Cardiac muscle cell (in vitro differentiated cells and primary cell): ENCODE measurements around the gene RAB30. TPM values are rescaled to one million over a fixed set of nuclear protein-coding genes. Genes with fewer than 3 reads are reported as not detected.
A peak's percentile ranks its signal among the peaks of the same experiment; 100 is the strongest.

Source experiments
- DNase-seq, 2 donors: peaks; one replicate each; pipeline versions ENCODE4 v3.0.0 to v3.0.0-alpha.2; 2010 to 2017; ENCODE audit warnings: low read depth in 1 of 2, low spot score in 1 of 2
- H3K27ac ChIP-seq: fragments of 200-600 bp; sonication (generic); 2 replicates; pipeline ENCODE4 v1.5.1; 2016
- H3K27me3 ChIP-seq: fragments of 200-600 bp; sonication (generic); 2 replicates; pipeline ENCODE4 v1.6.0; 2016; ENCODE audit warnings: control low read depth
- H3K36me3 ChIP-seq: fragments of 200-600 bp; sonication (generic); 2 replicates; pipeline ENCODE4 v1.5.1; 2016; ENCODE audit warnings: control low read depth
- H3K4me1 ChIP-seq: fragments of 200-600 bp; sonication (generic); 2 replicates; pipeline ENCODE4 v1.8.1; 2017; ENCODE audit warnings: low read depth, mild to moderate bottlenecking, mixed run types
- H3K4me3 ChIP-seq: fragments of 200-600 bp; sonication (generic); 2 replicates; pipeline ENCODE4 v1.5.1; 2016; ENCODE audit warnings: mild to moderate bottlenecking
- H3K9me3 ChIP-seq: fragments of 200-600 bp; sonication (generic); 2 replicates; pipeline ENCODE4 v1.5.1; 2017; ENCODE audit warnings: low read depth, mild to moderate bottlenecking, control low read depth
- polyA plus RNA-seq: library from polyadenylated mRNA; unstranded; fragments of >200 nt; fragmentation: Nextera tagmentation; extraction: Ambion mirVana; gene quantifications from 2 replicates; pipeline ENCODE4 v1.2.1, GENCODE V29; 2016
- total RNA-seq: library from RNA; depleted of rRNA; stranded (reverse); fragments of >200 nt; gene quantifications from 2 replicates; pipeline ENCODE4 v1.2.3, GENCODE V29; 2016
- TF ChIP-seq, protein P1 (sequence below): IDR thresholded peaks from 2 replicates; pipeline ENCODE4 v1.5.1; 2012; ENCODE audit warnings: low read depth, mild to moderate bottlenecking, low read length

The RAB30 gene
- total and polyA plus RNA-seq, 2 experiments from 2014 or later: 4.3 to 9.8 TPM

DNA sequence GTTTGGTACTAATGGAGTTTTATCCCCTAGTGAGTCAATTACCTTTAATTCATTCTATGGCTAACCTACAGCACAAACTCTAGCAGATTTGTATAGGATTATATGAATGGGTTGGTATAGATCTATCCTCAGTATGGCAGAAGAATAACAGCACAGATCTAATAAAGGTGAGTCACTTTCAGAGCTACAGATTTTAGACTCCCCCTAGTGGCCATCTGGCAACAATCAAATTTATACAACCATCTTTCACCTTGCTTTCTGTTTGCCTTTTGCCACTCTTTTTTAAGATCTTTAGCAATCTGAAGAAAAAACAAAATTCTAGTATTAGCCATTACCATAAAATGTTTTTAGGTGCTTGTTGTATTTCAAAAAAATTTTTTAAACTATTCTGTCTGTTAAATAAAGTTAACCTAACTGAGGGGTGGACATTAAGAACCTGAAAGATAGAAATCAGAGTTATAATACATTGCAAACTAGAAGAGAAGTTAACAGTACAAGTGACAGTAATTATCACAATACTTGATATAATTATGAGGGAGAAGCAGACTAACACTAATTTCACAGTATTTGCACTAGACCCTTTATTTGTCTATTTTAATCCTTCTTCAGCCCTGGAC, 144.3 kb downstream of the RAB30 start:
- H3K27ac ChIP-seq: no peak overlapping the region
- no peaks in the 10 kb centered on the region for H3K36me3 ChIP-seq
- no peak overlapping the region for H3K4me3 ChIP-seq
- no peaks in the 10 kb centered on the region for H3K27me3 ChIP-seq
- peak; percentile 65 to 66 for DNase-seq
- TF ChIP-seq, protein P1, sequence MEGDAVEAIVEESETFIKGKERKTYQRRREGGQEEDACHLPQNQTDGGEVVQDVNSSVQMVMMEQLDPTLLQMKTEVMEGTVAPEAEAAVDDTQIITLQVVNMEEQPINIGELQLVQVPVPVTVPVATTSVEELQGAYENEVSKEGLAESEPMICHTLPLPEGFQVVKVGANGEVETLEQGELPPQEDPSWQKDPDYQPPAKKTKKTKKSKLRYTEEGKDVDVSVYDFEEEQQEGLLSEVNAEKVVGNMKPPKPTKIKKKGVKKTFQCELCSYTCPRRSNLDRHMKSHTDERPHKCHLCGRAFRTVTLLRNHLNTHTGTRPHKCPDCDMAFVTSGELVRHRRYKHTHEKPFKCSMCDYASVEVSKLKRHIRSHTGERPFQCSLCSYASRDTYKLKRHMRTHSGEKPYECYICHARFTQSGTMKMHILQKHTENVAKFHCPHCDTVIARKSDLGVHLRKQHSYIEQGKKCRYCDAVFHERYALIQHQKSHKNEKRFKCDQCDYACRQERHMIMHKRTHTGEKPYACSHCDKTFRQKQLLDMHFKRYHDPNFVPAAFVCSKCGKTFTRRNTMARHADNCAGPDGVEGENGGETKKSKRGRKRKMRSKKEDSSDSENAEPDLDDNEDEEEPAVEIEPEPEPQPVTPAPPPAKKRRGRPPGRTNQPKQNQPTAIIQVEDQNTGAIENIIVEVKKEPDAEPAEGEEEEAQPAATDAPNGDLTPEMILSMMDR: peak; percentile 75
- H3K9me3 ChIP-seq: no peaks in the 10 kb centered on the region
- no peaks in the 10 kb centered on the region for H3K4me1 ChIP-seq

DNA sequence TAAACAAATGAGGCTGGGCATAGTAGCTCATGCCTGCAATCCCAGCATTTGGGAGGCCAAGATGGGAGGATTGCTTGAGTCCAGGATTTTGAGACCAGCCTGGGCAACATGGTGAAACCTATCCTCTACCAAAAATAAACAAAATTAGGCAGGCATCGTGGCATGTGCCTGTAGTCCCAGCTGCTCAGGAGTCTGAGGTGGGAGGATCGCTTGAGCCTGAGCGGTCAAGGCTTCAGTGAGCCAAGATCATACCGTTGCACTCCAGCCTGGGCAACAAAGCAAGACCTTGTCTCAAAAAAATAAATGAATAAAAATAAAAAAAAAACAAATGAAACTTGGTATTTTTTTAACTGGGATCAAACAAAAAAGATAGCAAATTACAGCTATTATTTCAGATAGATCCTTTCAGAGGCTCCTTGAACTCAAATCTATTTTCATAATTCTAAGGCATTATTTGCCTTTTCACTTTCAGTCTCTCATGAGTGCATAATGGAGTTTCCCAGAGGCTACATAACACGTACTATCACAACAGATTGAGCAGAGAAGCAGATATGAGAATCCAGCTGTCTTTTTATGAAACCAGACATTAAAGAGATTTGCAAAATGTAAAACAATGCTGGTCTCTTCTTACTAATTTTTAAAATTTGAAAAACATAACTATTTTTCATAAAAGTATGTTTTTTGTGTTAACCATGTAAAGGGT, 147.0 kb downstream of the RAB30 start:
- Histone ChIP-seq H3K36me3 (no peaks in the 10 kb centered on the region), H3K4me3 (no peak overlapping the region), H3K27me3 (no peaks in the 10 kb centered on the region), H3K27ac (no peak overlapping the region), H3K9me3 (no peaks in the 10 kb centered on the region), H3K4me1 (no peaks in the 10 kb centered on the region)
- TF ChIP-seq, protein P1: no peak
- no peak for DNase-seq

Other genes with a start within 250 kb of the RAB30 start
- gene PRCP, start 171.5 kb downstream of the RAB30 start, total RNA-seq: 58.7 and 61.1 TPM in 2 replicates
- gene PRCP, start 171.5 kb downstream of the RAB30 start, polyA plus RNA-seq: 106 and 130 TPM in 2 replicates
- 2.3 and 4.0 TPM in 2 replicates for gene DDIAS, start 170.2 kb downstream of the RAB30 start, total RNA-seq
- gene DDIAS, start 170.2 kb downstream of the RAB30 start, polyA plus RNA-seq: 4.8 and 6.2 TPM in 2 replicates
- gene PCF11, start 85.2 kb upstream of the RAB30 start, total RNA-seq: 77.2 and 204 TPM in 2 replicates
- gene PCF11, start 85.2 kb upstream of the RAB30 start, polyA plus RNA-seq: 14.5 and 19.9 TPM in 2 replicates
- 8.1 and 8.6 TPM in 2 replicates for gene ANKRD42, start 121.8 kb upstream of the RAB30 start, total RNA-seq
- 6.8 and 8.3 TPM in 2 replicates for gene ANKRD42, start 121.8 kb upstream of the RAB30 start, polyA plus RNA-seq
- 58.8 and 64.7 TPM in 2 replicates for gene CCDC90B, start 214.5 kb upstream of the RAB30 start, total RNA-seq
- gene CCDC90B, start 214.5 kb upstream of the RAB30 start, polyA plus RNA-seq: 94.1 and 97.6 TPM in 2 replicates